Transverse colon (tissue), 4 donors: ENCODE measurements around the gene WDR27. TPM values are rescaled to one million over a fixed set of nuclear protein-coding genes. Genes with fewer than 3 reads are reported as not detected.
A peak's percentile ranks its signal among the peaks of the same experiment; 100 is the strongest.
"Not testable (repeated sequence)": the region's sequence is repeated elsewhere in the genome, so short reads cannot be mapped to it uniquely, and the experiment has no call there.

Source experiments
- DNase-seq: peaks from one replicate; pipeline ENCODE4 v3.0.0-alpha.2; 2019
- H3K27ac ChIP-seq, 4 donors: fragments of 200-600 bp; sonication (generic); 2 replicates each; pipeline ENCODE4 v1.5.1; 2016 to 2018; ENCODE audit warnings: inconsistent platforms in 4 of 4
- H3K27me3 ChIP-seq: fragments of 200-600 bp; sonication (generic); 2 replicates; pipeline ENCODE4 v1.5.1; 2017; ENCODE audit warnings: inconsistent platforms
- H3K36me3 ChIP-seq, 4 donors: fragments of 200-600 bp; sonication (generic); 2 replicates each; pipeline ENCODE4 v1.5.1; 2017 to 2019; ENCODE audit warnings: inconsistent platforms in 4 of 4
- H3K4me1 ChIP-seq, 4 donors: fragments of 200-600 bp; sonication (generic); 2 replicates each; pipeline ENCODE4 v1.5.1; 2017 to 2020; ENCODE audit warnings: inconsistent platforms in 4 of 4
- H3K4me3 ChIP-seq, 4 donors: fragments of 200-600 bp; sonication (generic); 1 replicate in 1 of 4; 2 replicates in 3 of 4; pipeline versions ENCODE4 v1.5.1 to v1.6.1; 2017 to 2019; ENCODE audit warnings: inconsistent platforms in 4 of 4
- H3K9me3 ChIP-seq, 2 donors: fragments of 200-600 bp; sonication (generic); 2 replicates each; pipeline ENCODE4 v1.5.1; 2017 to 2019; ENCODE audit warnings: inconsistent platforms in 2 of 2
- CTCF ChIP-seq, 5 experiments: fragments of 200-600 bp in 3 of 5; fragments of 450-650 bp in 2 of 5; sonication (generic) in 3 of 5; IDR thresholded peaks; 1 replicate in 2 of 5; 2 replicates in 3 of 5; pipeline ENCODE4 v1.5.1; 2016 to 2017; ENCODE audit warnings: antibody characterized with exemption in 5 of 5, inconsistent platforms in 3 of 5, mild to moderate bottlenecking in 2 of 5, moderate library complexity in 1 of 5
- EP300 ChIP-seq: sonication (generic); formaldehyde crosslinking; IDR thresholded peaks from one replicate; pipeline ENCODE4 v1.6.1; 2017; ENCODE audit warnings: antibody characterized with exemption, low read depth
- POLR2A ChIP-seq: fragments of 450-650 bp; IDR thresholded peaks from one replicate; pipeline ENCODE4 v1.6.1; 2016; ENCODE audit warnings: antibody characterized with exemption, mild to moderate bottlenecking, moderate library complexity
- POLR2AphosphoS5 ChIP-seq, 3 donors: sonication (generic); formaldehyde crosslinking; IDR thresholded peaks; one replicate each; pipeline ENCODE4 v1.6.1; 2016; ENCODE audit warnings: antibody characterized with exemption in 3 of 3
- WGBS, 2 donors: methylation state at CpG; one replicate each; pipeline ENCODE4 v1.1.5; 2018; ENCODE audit warnings: low coverage in 1 of 2; 5-methylcytosine and 5-hydroxymethylcytosine counted together
- in situ Hi-C, 4 donors: fragments of 200-750 bp; cut with MboI; loops; one replicate each; pipeline versions ENCODE4 v1.15.0 to v1.15.1; 2017; ENCODE audit warnings: low sequenced_read_pairs in 3 of 4, low pct_ligation_motif_present in 1 of 4, low pct_unique_long_range_greater_than_20kb in 1 of 4
- intact Hi-C: fragments of 100-400 bp; cut with DNase I; formaldehyde crosslinking; loops from one replicate; pipeline ENCODE4 v1.15.1; 2023; ENCODE audit warnings: low total_unique reads
- total RNA-seq, 4 donors: library from RNA; depleted of rRNA; stranded (reverse); fragments of >200 nt; gene quantifications; one replicate each; pipeline ENCODE4 v1.1.0, GENCODE V29; 2016

Gene WDR27
- total RNA-seq, 4 donors from 2014 or later = 44.9 to 75.0 (median 57.0) TPM

- no peaks in the 10 kb centered on the region for H3K36me3 ChIP-seq
- no peaks in the 10 kb centered on the region for H3K27me3 ChIP-seq
- DNase-seq = no peak
- no peak overlapping the region for H3K4me3 ChIP-seq
- no peak overlapping the region for H3K27ac ChIP-seq
- H3K9me3 ChIP-seq = no peaks in the 10 kb centered on the region
- intact Hi-C loops (no loop called here), in situ Hi-C loops (no loop called here)
- 76 to 100% methylated on average over 1 of the region's 1 CpG for WGBS, 2 donors
- H3K4me1 ChIP-seq = no peaks in the 10 kb centered on the region
- no peak for TF ChIP-seq POLR2A
- no peak for TF ChIP-seq EP300
- TF ChIP-seq CTCF (IDR thresholded peaks at IDR 0.05) = no peak
- no peak for TF ChIP-seq POLR2AphosphoS5 (IDR thresholded peaks at IDR 0.05)
These were observed 97.8 kb downstream of the WDR27 start for GRCh38 chr6:169604076-169604475.

DNA sequence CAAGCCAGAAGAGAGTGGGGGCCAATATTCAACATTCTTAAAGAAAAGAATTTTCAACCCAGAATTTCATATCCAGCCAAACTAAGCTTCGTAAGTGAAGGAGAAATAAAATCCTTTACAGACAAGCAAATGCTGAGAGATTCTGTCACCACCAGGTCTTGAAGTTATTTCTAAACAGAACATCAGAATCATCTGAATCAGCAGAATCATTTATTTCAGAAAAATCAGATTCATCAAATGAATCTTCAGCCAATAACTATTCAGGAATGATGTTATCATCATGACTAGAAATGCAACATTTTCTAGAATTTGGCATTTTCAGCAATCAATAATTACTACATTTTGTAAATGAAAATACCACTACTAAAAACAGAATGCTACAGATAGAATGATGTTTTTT is 100.7 kb downstream of the WDR27 start:
- H3K36me3 ChIP-seq, H3K27me3 ChIP-seq, intact Hi-C loops, H3K27ac ChIP-seq, in situ Hi-C loops, H3K4me3 ChIP-seq, H3K4me1 ChIP-seq, DNase-seq, H3K9me3 ChIP-seq: not testable (repeated sequence)
- 97 to 100% methylated on average over 1 of the region's 1 CpG for WGBS, 2 donors

- H3K27me3 ChIP-seq = no peaks in the 10 kb centered on the region
- in situ Hi-C loops (no loop called here), intact Hi-C loops (no loop called here)
These were observed 109.3 kb downstream of the WDR27 start for GRCh38 chr6:169592558-169592957.

DNA sequence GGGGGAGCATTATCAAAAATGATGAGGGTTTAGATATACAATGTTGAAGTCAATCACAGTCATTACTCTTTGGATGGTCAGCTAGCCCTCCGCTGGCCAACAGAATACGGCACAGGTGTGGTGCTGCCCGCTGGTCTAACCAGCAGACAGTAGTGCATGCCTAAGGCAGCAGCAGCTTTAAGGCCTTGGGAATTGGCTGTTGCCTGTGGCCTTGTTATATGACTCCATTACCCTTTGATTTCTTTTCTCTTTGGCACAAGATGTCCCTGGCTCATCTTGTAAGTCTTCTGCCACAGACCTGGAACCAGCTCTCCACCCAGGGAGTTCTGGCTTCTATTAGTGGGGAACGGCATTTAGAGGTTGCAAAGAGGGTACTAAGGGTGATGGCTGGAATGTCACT is 110.2 kb downstream of the WDR27 start:
- in situ Hi-C loops (no loop called here), intact Hi-C loops (no loop called here)
- Histone ChIP-seq H3K27me3 (no peaks in the 10 kb centered on the region), H3K27ac (no peak overlapping the region), H3K4me1 (peaks cover 0 to 23% (median 8%) of the 10 kb centered on the region in 4 donors), H3K9me3 (no peaks in the 10 kb centered on the region), H3K4me3 (no peak overlapping the region), H3K36me3 (no peaks in the 10 kb centered on the region)
- no peak for DNase-seq
- TF ChIP-seq EP300 (no peak), CTCF (IDR thresholded peaks at IDR 0.05) (no peak), POLR2AphosphoS5 (IDR thresholded peaks at IDR 0.05) (no peak), POLR2A (no peak)
- WGBS, 2 donors = 97% methylated on average over 4 of the region's 4 CpGs; no CpG with 5 or more reads in 1 of the 2 donors

More at GRCh38 chr6:169592558-169592957, 109.3 kb downstream of the WDR27 start:
- H3K4me1 ChIP-seq = peaks cover 0 to 23% (median 8%) of the 10 kb centered on the region in 4 donors
- H3K36me3 ChIP-seq = no peaks in the 10 kb centered on the region
- WGBS, 2 donors = 44 to 85% methylated on average over 1 of the region's 1 CpG
- TF ChIP-seq EP300 (no peak), POLR2AphosphoS5 (IDR thresholded peaks at IDR 0.05) (no peak)
- H3K27ac ChIP-seq = no peak overlapping the region
- H3K4me3 ChIP-seq = no peak overlapping the region
- H3K9me3 ChIP-seq = peaks cover 0 to 5% of the 10 kb centered on the region in 2 donors
- no peak for DNase-seq

DNA sequence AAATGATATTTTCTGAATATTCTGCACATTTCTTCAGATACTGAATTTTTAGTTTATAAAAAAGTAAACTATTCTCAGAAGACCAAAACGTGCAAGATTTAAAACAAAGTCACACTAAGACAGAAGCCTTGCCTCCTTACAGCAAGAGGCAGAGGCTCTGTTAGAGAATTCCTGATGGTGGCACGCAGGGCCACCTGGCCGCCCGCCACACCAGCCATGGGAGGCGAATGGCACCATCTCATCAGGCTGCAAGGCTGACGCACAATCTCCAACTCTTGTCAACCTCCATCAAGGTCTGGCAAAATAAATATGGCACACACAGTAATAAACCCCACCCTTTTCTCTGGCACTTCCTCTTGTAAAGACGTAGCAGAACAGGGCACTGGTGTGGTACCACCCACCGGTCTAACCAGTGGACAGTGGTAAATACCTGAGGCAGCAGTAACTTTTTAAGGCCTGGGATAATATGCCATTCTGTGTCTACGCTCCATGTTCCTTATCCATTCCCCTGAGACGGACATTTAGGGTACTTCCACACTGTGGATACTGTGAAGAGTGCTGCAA is 111.4 kb downstream of the WDR27 start:
- Histone ChIP-seq H3K4me1 (peaks cover 0 to 23% (median 8%) of the 10 kb centered on the region in 4 donors), H3K27ac (peak overlapping the region; percentile 45 to 68 (median 55)), H3K4me3 (no peak overlapping the region), H3K36me3 (no peaks in the 10 kb centered on the region), H3K27me3 (no peaks in the 10 kb centered on the region), H3K9me3 (no peaks in the 10 kb centered on the region)
- intact Hi-C loops = no loop called here
- TF ChIP-seq POLR2AphosphoS5 (IDR thresholded peaks at IDR 0.05) (no peak), CTCF (IDR thresholded peaks at IDR 0.05) (no peak), POLR2A (no peak), EP300 (no peak)
- in situ Hi-C loops = no loop called here
- DNase-seq = peak; percentile 14
- WGBS, 2 donors = 70 to 79% methylated on average over 4 to 10 of the region's 10 CpGs
